Muscle of back (tissue), 11 donors: ENCODE data around the gene TNFRSF12A. TPM values are rescaled to one million over a fixed set of nuclear protein-coding genes. Genes with fewer than 3 reads are reported as not detected.
"Not testable (repeated sequence)": the region's sequence is repeated elsewhere in the genome, so short reads cannot be mapped to it uniquely, and the experiment has no call there.

Experiments
- DNase-seq, 3 donors: peaks; one replicate each; pipeline versions ENCODE4 v3.0.0 to v3.0.0-alpha.2; 2013
- polyA plus RNA-seq, 10 donors: library from polyadenylated mRNA; unstranded; fragments of 120-200 nt; gene quantifications; one replicate each; pipeline ENCODE4 v1.2.1, GENCODE V29; 2013; ENCODE audit not compliant: insufficient read length in 10 of 10

Gene TNFRSF12A
- polyA plus RNA-seq, 10 donors, result 21.3 to 91.8 (median 36.6) TPM

DNA sequence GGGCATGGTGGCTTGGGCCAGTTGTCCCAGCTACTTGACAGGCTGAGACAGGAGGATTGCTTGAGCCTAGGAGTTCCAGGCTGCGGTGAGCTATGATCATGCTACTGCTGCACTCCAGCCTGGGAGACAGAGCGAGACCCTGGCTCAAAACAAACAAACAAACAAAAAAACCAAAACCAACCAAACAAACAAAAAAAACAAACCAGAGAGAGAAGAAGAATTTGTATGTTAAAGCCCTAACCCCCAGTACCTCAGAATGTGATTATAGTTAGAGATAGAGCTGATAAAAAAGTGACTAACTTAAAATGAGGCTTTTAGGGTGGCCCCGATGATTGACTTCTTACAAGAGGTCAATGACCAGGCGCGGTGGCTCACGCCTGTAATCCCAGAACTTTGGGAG is 24.5 kb downstream of the TNFRSF12A start:
- no peak for DNase-seq

- DNase-seq, result peak in 1 of 3 donors; percentile 69
Observed at GRCh38 chr16:3045758-3046640, 25.8 kb downstream of the TNFRSF12A start, which contains the start of gene MMP25. Gene MMP25 (plus strand): TSS chr16:3046561. CDS start chr16:3046918, 357 bp downstream.

DNA sequence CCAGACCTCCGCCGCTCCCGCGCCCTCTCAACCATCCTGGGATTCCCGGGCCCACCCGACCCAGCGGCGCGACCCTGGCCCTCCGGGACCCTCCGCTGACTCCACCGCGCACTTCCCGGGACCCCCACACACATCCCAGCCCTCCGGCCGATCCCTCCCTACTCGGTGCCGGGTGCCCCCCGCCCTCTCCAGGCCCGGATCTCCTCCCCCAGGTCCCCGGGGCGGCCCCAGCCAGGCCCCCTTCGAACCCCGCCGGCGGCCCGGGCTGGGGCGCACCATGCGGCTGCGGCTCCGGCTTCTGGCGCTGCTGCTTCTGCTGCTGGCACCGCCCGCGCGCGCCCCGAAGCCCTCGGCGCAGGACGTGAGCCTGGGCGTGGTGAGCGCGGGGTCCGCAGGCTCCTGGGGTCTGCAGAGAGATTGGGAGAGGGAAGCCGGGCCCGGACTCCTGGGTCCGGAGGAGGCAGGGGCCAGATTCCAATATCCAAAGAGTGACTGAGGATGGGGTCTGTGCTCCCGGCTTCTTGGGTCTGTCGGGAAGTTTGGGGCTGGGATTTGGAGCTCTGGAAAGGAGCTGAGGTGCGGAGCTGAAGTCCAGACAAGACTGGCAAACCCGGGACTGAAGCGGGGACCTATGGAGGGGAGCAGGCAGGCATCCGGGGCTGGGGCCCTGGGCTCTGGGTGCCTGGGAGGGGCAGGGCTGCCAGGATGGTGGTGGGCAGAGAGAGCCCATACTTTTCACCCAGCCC is 26.6 kb downstream of the TNFRSF12A start:
- DNase-seq, result no peak

DNA sequence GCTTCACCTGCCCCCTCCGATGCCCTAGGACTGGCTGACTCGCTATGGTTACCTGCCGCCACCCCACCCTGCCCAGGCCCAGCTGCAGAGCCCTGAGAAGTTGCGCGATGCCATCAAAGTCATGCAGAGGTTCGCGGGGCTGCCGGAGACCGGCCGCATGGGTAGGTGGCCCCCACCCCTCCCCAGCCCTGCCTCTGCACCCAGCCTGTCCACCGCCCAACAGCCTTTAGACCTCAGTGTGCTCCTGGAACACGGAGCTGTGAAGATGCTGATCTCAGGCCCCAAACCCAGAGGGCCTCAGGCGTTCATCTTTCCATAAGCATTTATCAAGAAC is 27.2 kb downstream of the TNFRSF12A start:
- DNase-seq, result no peak

- no peak for DNase-seq
Observed at GRCh38 chr16:3049921-3050481, 29.8 kb downstream of the TNFRSF12A start.

- DNase-seq, result no peak
Observed at GRCh38 chr16:3050487-3050886, 30.3 kb downstream of the TNFRSF12A start.

DNA sequence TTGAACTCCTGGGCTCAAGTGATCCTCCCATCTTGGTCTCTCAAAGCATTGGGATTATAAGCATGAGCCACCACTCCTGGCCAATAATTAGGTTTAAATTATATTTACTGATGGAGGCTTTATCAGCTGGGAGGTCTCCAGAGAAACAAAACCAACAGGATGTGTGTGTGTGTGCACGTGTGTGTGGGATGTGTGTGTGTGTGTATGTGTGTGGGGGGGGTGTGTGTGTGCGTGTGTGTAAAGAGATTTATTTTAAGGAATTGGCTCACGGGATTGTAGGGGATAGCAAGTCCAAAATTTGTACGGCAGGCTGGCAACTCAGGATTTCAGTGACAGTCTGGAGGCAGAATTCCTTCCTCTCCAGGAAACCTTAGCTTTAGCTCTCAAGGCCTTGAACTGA is 30.8 kb downstream of the TNFRSF12A start:
- DNase-seq, result no peak

GRCh38 chr16:3051494-3051893 is 31.3 kb downstream of the TNFRSF12A start:
- no peak for DNase-seq

- not testable (repeated sequence) for DNase-seq
Observed at GRCh38 chr16:3052571-3053329, 32.6 kb downstream of the TNFRSF12A start.

DNA sequence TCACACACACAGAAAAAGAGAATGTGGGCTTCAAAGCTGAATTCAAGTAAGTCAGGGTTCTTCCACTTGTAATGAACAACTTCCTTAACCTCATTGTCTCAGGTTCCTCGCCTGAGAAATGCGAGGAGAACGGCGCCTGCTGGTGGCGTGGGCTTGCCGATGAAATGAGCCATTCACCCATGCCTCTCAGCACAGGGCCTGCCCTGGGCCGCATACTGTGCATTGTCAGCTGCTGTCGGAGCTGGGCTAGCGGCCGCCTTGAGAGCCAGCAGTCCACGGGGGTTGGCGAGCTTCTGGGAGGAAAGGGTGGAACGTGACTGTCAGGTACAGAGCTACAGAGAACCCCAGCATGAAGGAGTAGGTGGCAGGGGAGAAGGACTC is 33.2 kb downstream of the TNFRSF12A start:
- not testable (repeated sequence) for DNase-seq

DNA sequence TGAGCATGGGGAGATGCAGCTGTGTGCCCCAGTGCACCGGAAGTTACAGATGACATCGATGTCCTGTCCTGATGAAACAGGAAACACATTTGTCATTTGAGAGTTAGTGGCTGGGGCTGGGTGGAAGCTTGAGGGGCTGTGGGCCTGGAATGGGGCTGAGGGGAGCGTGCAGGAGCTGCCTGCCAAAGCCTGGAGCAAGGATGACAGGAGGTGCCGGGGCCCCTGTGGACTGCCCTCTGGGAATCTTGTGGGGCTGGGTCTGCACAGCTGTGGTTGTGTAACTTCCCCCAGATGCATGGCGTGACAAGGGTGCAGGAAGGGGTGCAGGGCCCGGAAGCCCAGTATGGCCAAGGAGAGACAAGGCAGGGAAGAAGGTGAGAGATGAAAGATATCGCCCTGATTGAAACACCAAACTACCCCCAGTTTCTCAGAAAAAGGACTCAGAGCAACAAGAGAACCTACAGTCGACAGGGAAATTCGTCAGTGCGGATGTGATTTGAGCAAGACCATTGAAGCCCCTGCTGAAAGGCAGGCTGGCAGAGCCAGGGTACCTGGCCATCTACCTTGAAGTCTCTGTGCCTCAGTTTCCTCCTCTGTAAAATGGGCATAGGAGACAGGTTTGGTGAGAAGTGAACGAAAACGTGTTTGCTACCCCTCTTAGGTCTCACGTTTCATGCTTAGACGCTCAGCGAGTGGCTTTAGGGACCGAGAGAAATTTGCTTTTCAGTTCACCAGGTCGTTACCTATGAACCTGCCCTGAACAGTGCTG is 35.0 kb downstream of the TNFRSF12A start:
- DNase-seq, result no peak

GRCh38 chr16:3055734-3056115 is 35.6 kb downstream of the TNFRSF12A start:
- DNase-seq, result not testable (repeated sequence)

DNA sequence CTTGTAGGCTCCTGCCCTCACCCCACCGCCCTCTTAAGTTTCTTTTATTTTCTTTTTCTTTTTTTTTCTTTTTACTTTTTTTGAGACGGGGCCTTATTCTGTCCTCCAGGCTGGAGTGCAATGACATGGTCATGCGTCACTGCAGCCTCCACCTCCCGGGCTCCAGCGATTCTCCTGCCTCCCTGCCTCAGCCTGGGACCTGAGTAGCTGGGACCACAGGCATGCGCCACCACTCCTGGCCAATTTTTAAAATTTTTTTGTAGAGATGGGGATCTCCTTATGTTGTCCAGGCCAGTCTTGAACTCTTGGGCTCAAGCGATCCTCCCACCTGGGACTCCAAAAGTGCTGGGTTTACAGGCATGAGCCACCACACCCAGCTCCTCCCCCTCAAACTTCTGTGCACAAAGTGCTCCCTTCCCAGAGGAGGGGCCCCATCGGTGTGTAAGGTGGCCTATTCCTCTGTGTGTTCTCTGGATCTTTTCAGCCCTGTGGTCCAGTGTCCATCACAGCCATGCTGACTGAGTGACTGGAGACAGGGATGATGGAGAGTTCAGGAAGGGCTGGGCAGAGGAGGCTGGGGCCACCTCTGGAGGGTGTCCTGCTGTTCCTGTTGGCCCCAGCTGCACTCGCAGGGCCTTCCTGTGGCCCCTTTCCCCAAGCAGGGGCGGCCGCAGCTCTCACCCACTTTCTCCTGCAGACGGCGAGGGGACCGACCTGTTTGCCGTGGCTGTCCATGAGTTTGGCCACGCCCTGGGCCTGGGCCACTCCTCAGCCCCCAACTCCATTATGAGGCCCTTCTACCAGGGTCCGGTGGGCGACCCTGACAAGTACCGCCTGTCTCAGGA is 36.4 kb downstream of the TNFRSF12A start:
- DNase-seq, result no peak

- DNase-seq, result no peak
Observed at GRCh38 chr16:3057181-3058138, 37.3 kb downstream of the TNFRSF12A start.

GRCh38 chr16:3058139-3059030 is 38.2 kb downstream of the TNFRSF12A start:
- DNase-seq, result no peak

DNA sequence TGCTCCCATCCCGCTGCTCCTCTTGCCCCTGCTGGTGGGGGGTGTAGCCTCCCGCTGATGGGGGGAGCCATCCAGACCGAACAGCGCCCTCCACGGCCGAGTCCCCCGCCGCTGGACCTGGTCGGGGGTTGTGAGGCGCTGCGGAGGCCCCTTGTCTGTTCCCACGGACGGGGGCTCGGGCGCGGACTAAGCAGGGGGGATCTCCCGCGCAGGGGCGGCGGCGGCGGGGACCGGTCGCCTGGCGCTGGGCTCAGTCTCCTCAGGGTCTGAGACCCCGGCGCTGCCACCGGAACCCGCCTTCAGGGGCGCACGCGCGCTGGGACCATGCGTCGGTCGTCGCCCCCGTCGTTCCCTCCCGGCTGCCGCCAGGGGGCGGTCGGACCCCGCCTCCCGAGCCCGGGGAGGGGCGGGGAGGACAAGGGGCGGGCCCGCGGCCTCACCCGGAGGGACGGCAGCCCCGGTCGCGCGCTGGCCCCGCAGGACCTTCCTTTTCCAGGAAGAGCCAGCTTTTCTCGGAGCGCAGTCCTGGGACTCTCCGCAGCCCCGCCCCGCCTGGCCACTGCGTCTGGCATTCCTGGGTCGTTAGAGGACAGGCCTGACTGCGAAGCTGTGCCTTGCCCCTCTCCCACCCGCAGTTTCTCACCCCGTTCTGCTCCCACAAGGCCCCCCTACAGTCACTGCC is 39.0 kb downstream of the TNFRSF12A start:
- peak; percentile 88 to 94 (median 90) for DNase-seq

DNA sequence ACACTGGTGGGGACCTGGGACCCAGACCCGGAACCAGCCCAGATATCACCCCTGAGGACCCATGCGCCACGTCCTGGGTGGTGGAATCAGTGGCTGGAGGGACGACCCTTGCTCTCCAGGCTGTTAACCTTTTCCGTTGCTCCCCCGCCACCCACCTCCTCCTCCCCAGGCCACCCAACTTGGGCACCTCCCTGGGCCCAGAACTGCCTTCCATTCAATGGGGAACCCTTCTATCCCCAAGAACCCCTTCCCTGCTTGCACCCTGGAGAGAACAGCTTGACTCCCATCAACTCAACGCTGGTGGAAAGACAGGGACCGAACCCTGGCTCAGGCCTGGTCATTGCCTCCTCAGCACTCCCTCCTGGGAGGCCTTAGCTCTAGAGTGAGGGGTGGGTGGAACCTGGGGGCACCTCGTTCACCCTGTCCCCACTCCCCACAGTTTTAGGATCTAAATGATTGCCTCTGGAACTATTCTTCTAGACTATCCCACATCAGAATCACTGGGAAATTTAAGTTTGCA is 39.6 kb downstream of the TNFRSF12A start:
- no peak for DNase-seq
